Lower lobe of right lung (tissue), 2 donors: ENCODE data around the gene C9orf85. TPM values are rescaled to one million over a fixed set of nuclear protein-coding genes. Genes with fewer than 3 reads are reported as not detected.
"Not testable (repeated sequence)": the region's sequence is repeated elsewhere in the genome, so short reads cannot be mapped to it uniquely, and the experiment has no call there.

Experiments used
- ATAC-seq, 2 donors: fragments of 200-7000 bp; cut with Tn5 transposase; one replicate each; pipeline ENCODE4 v1.9.1; 2020 to 2022; ENCODE audit warnings: mild to moderate bottlenecking in 2 of 2, moderate library complexity in 2 of 2
- DNase-seq: peaks from one replicate; pipeline ENCODE4 v3.0.0-alpha.2; 2020
- H3K27ac ChIP-seq: fragments of 200-600 bp; one replicate; pipeline ENCODE4 v1.8.0; 2022
- H3K27me3 ChIP-seq: fragments of 200-600 bp; one replicate; pipeline ENCODE4 v1.8.0; 2022; ENCODE audit warnings: low read depth
- H3K36me3 ChIP-seq: fragments of 200-600 bp; one replicate; pipeline ENCODE4 v1.8.0; 2022; ENCODE audit warnings: mild to moderate bottlenecking
- H3K4me1 ChIP-seq: fragments of 200-600 bp; one replicate; pipeline ENCODE4 v1.8.0; 2022
- H3K4me3 ChIP-seq: fragments of 200-600 bp; one replicate; pipeline ENCODE4 v1.8.0; 2022; ENCODE audit warnings: mild to moderate bottlenecking
- H3K9me3 ChIP-seq: fragments of 200-600 bp; one replicate; pipeline ENCODE4 v1.8.0; 2022
- CTCF ChIP-seq: fragments of 200-600 bp; IDR thresholded peaks from one replicate; pipeline ENCODE4 v1.8.0; 2022; ENCODE audit warnings: antibody characterized with exemption, mild to moderate bottlenecking
- intact Hi-C: fragments of 100-400 bp; cut with DNase I; formaldehyde crosslinking; loops from one replicate; pipeline ENCODE4 v1.11.0; 2022
- total RNA-seq: library from RNA; stranded (reverse); fragmentation: NEBNext Ultra II Directional; extraction: Animal tissue kit (Norgen Biotek cat#: 25700); gene quantifications from one replicate; pipeline ENCODE4 v1.2.1, GENCODE V29; 2021
- donor health status: DM: no; HTN: yes; CAD: no; lungs with severe emphysema.

Gene C9orf85
- total RNA-seq, 1 donor from 2014 or later: 11.1 TPM

GRCh38 chr9:71895955-71896354, 15.5 kb upstream of the C9orf85 start:
- Histone ChIP-seq H3K4me1 (peaks cover 24% of the 10 kb centered on the region), H3K27me3 (no peaks in the 10 kb centered on the region), H3K27ac (no peak overlapping the region), H3K4me3 (no peak overlapping the region), H3K9me3 (no peaks in the 10 kb centered on the region), H3K36me3 (no peaks in the 10 kb centered on the region)
- no peak for ATAC-seq
- TF ChIP-seq CTCF: no peak
- no peak for DNase-seq
- intact Hi-C loops: no loop called here

GRCh38 chr9:71896761-71897160, 14.7 kb upstream of the C9orf85 start:
- Histone ChIP-seq H3K27me3 (no peaks in the 10 kb centered on the region), H3K27ac (no peak overlapping the region), H3K9me3 (no peaks in the 10 kb centered on the region), H3K36me3 (no peaks in the 10 kb centered on the region), H3K4me3 (no peak overlapping the region), H3K4me1 (peaks cover 24% of the 10 kb centered on the region)
- intact Hi-C loops: no loop called here
- no peak for DNase-seq
- TF ChIP-seq CTCF: no peak
- no peak for ATAC-seq

- no peak for TF ChIP-seq CTCF
- Histone ChIP-seq H3K9me3 (no peaks in the 10 kb centered on the region), H3K36me3 (no peaks in the 10 kb centered on the region), H3K4me3 (no peak overlapping the region), H3K27ac (no peak overlapping the region), H3K27me3 (no peaks in the 10 kb centered on the region), H3K4me1 (peaks cover 24% of the 10 kb centered on the region)
- intact Hi-C loops: no loop called here
- ATAC-seq (no peak), DNase-seq (no peak)
Measured at GRCh38 chr9:71897577-71897976, 13.9 kb upstream of the C9orf85 start.

- ATAC-seq, H3K36me3 ChIP-seq, DNase-seq, H3K27ac ChIP-seq, H3K27me3 ChIP-seq, H3K4me3 ChIP-seq, intact Hi-C loops, H3K9me3 ChIP-seq: not testable (repeated sequence)
- H3K4me1 ChIP-seq: peaks cover 24% of the 10 kb centered on the region
Measured at GRCh38 chr9:71898756-71899155, 12.7 kb upstream of the C9orf85 start.

- peaks cover 7% of the 10 kb centered on the region for H3K36me3 ChIP-seq
- TF ChIP-seq CTCF: no peak
- H3K9me3 ChIP-seq: no peaks in the 10 kb centered on the region
- ATAC-seq (no peak), DNase-seq (no peak)
- no peak overlapping the region for H3K4me3 ChIP-seq
- H3K27me3 ChIP-seq: no peaks in the 10 kb centered on the region
- H3K27ac ChIP-seq: no peak overlapping the region
- H3K4me1 ChIP-seq: peaks cover 11% of the 10 kb centered on the region
- intact Hi-C loops: no loop called here
Measured at GRCh38 chr9:71901695-71902597, 9.5 kb upstream of the C9orf85 start.

- peaks cover 7% of the 10 kb centered on the region for H3K36me3 ChIP-seq
- intact Hi-C loops: no loop called here
- H3K27me3 ChIP-seq: no peaks in the 10 kb centered on the region
- H3K9me3 ChIP-seq: no peaks in the 10 kb centered on the region
- no peak overlapping the region for H3K27ac ChIP-seq
- TF ChIP-seq CTCF: no peak
- DNase-seq: no peak
- H3K4me1 ChIP-seq: peaks cover 8% of the 10 kb centered on the region
- ATAC-seq: no peak
- no peak overlapping the region for H3K4me3 ChIP-seq
Measured at GRCh38 chr9:71904076-71904475, 7.4 kb upstream of the C9orf85 start.
